ENCODE data around the gene SDR42E1. TPM values are rescaled to one million over a fixed set of nuclear protein-coding genes. Genes with fewer than 3 reads are reported as not detected.

Gene SDR42E1
- total and polyA plus RNA-seq, 2 of the 13 experiments (the other 11 are each of a cell fraction or from before 2014, with no cell fraction given): 0.01 to 0.13 TPM

DNA sequence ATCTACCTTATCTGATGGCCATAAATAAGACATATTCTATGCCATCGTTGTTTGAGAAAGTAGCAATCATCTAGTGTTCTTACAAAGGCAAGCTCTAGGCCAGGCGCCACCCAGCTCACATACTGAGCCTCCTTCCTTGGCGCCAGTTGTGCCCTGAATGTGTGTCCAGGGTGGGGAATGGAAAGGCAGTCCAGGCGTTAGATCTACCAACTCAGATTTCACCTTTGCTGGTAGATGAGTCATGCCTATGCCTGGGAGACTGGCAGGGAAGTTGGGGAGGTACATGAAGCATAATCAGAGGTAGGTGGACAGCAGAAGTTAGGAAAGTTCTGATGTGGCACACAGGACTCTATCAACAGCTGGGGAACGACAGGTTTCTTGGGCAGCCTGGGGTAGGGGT is 23.6 kb downstream of the SDR42E1 start:
- no peaks in the 10 kb centered on the region for H3K79me2 ChIP-seq (ENCODE audit: insufficient read depth, low read length)
- H2AFZ ChIP-seq (ENCODE audit: low read length): no peak overlapping the region
- H3K4me2 ChIP-seq (ENCODE audit: low read depth, low read length): no peak overlapping the region
- FAIRE-seq (no peak), ATAC-seq (no peak), DNase-seq (ENCODE audit: low spot score) (no peak)
- H3K27ac ChIP-seq (ENCODE audit: extremely low read length, insufficient read depth, low read length): no peak overlapping the region
- TF ChIP-seq FOSL2 (CRISPR knock-in tag; IDR thresholded peaks at IDR 0.05) (0 out of 2 replicates have a peak, but pooled peaks have one; percentile 13), ZNF766 (CRISPR knock-in tag; IDR thresholded peaks at IDR 0.05; ENCODE audit: borderline replicate concordance) (no peak)
- no peak overlapping the region for H3K4me3 ChIP-seq (replicated peaks in 1 of 3; ENCODE audit: insufficient read depth in 1 of 3, low read depth in 2 of 3, low read length in 3 of 3)
- intact Hi-C loops (cut with micrococcal nuclease; ENCODE audit: unreplicated experiment) (no loop called here), in situ Hi-C loops (cut with HindIII; ENCODE audit: extremely low pct_ligation_motif_present, low pct_unique_long_range_greater_than_20kb) (no loop called here)
- POLR2A ChIA-PET: no interaction called here
- no peaks in the 10 kb centered on the region for H4K20me1 ChIP-seq (ENCODE audit: insufficient read depth, low read length)
- WGBS (ENCODE audit: low lambda C conversion rate): 0% methylated on average over 5 of the region's 5 CpGs
- no peaks in the 10 kb centered on the region for H3K4me1 ChIP-seq (ENCODE audit: insufficient read depth, low read length)
- CTCF ChIA-PET (ENCODE audit: low intra/inter-chr PET ratio, low total read pairs): no interaction called here
- H3K36me3 ChIP-seq (replicated peaks in 1 of 2; ENCODE audit: control insufficient read depth in 1 of 2, insufficient read depth in 2 of 2, low read length in 2 of 2): no peaks in the 10 kb centered on the region
- no peaks in the 10 kb centered on the region for H3K9me3 ChIP-seq (ENCODE audit: low read length)
- BruUV-seq (replicated peaks): no TSS peak
- no peak overlapping the region for H3K9ac ChIP-seq (ENCODE audit: insufficient read depth, low read depth, low read length)
- H3K27me3 ChIP-seq (ENCODE audit: control insufficient read depth in 1 of 2, insufficient read depth in 2 of 2, low read length in 2 of 2): peaks cover 0 to 14% of the 10 kb centered on the region in 2 experiments; a peak in 3 of 5 replicates

DNA sequence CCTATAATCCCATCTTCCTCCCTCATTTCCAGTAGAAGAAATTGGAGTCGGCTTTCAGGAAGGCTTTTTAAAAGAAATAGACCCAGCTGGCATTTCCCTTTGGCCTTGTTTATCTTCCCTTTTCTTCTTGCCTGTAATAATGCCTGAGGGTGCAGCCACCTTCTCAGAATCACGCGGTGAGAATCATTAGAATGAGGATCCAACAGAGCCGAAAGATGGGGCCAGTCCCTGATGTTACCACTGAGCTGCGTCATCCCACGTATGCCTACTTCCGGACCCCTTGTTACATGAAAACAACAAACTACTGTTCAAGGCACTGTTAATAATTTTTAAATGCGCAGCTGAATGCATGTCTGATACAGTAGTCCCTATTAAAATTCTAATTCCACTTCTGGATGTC is 24.1 kb downstream of the SDR42E1 start:
- CTCF ChIA-PET (ENCODE audit: low intra/inter-chr PET ratio, low total read pairs): no interaction called here
- no peak overlapping the region for H3K9ac ChIP-seq (ENCODE audit: insufficient read depth, low read depth, low read length)
- H4K20me1 ChIP-seq (ENCODE audit: insufficient read depth, low read length): no peaks in the 10 kb centered on the region
- no peaks in the 10 kb centered on the region for H3K4me1 ChIP-seq (ENCODE audit: insufficient read depth, low read length)
- H3K27ac ChIP-seq (ENCODE audit: extremely low read length, insufficient read depth, low read length): no peak overlapping the region
- no peak overlapping the region for H3K4me2 ChIP-seq (ENCODE audit: low read depth, low read length)
- TF ChIP-seq, protein P1, sequence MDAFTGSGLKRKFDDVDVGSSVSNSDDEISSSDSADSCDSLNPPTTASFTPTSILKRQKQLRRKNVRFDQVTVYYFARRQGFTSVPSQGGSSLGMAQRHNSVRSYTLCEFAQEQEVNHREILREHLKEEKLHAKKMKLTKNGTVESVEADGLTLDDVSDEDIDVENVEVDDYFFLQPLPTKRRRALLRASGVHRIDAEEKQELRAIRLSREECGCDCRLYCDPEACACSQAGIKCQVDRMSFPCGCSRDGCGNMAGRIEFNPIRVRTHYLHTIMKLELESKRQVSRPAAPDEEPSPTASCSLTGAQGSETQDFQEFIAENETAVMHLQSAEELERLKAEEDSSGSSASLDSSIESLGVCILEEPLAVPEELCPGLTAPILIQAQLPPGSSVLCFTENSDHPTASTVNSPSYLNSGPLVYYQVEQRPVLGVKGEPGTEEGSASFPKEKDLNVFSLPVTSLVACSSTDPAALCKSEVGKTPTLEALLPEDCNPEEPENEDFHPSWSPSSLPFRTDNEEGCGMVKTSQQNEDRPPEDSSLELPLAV (CRISPR knock-in tag; conservative IDR thresholded peaks at IDR 0.05; ENCODE audit: low read depth): no peak
- TF ChIP-seq EP300 (IDR thresholded peaks at IDR 0.05; ENCODE audit: low read depth in 2 of 2, low read length in 2 of 2) (no peak), EP300 (CRISPR knock-in tag; IDR thresholded peaks at IDR 0.05; ENCODE audit: borderline replicate concordance) (no peak), SRSF9 (IDR thresholded peaks at IDR 0.05; ENCODE audit: borderline replicate concordance, insufficient read depth, low read depth, low read length, poor library complexity, severe bottlenecking) (no peak)
- POLR2A ChIA-PET: no interaction called here
- no peaks in the 10 kb centered on the region for H3K9me3 ChIP-seq (ENCODE audit: low read length)
- H3K79me2 ChIP-seq (ENCODE audit: insufficient read depth, low read length): no peaks in the 10 kb centered on the region
- DNase-seq (ENCODE audit: low spot score): no peak
- H3K27me3 ChIP-seq (ENCODE audit: control insufficient read depth in 1 of 2, insufficient read depth in 2 of 2, low read length in 2 of 2): peaks cover 0 to 14% of the 10 kb centered on the region in 2 experiments; a peak in 3 of 5 replicates
- H3K36me3 ChIP-seq (replicated peaks in 1 of 2; ENCODE audit: control insufficient read depth in 1 of 2, insufficient read depth in 2 of 2, low read length in 2 of 2): no peaks in the 10 kb centered on the region
- BruUV-seq (replicated peaks): no TSS peak
- H2AFZ ChIP-seq (ENCODE audit: low read length): no peak overlapping the region
- FAIRE-seq: no peak
- intact Hi-C loops (cut with micrococcal nuclease; ENCODE audit: unreplicated experiment) (no loop called here), in situ Hi-C loops (cut with HindIII; ENCODE audit: extremely low pct_ligation_motif_present, low pct_unique_long_range_greater_than_20kb) (no loop called here)
- H3K4me3 ChIP-seq (replicated peaks in 1 of 3; ENCODE audit: insufficient read depth in 1 of 3, low read depth in 2 of 3, low read length in 3 of 3): no peak overlapping the region
- 33% methylated on average over 8 of the region's 8 CpGs for WGBS (ENCODE audit: low lambda C conversion rate)
- ATAC-seq: no peak
